ENCODE data around the gene NHS. TPM values are rescaled to one million over a fixed set of nuclear protein-coding genes. Genes with fewer than 3 reads are reported as not detected.

NHS gene
- total and polyA plus RNA-seq, 2 of the 13 experiments (the other 11 are each of a cell fraction or from before 2014, with no cell fraction given), result 0.02 TPM; not detected in 1

- in situ Hi-C loops (cut with HindIII; ENCODE audit: extremely low pct_ligation_motif_present, low pct_unique_long_range_greater_than_20kb), result no loop called here
- intact Hi-C loops (cut with micrococcal nuclease; ENCODE audit: unreplicated experiment), result no loop called here
- BruUV-seq (replicated peaks), result no TSS peak
- H2AFZ ChIP-seq (ENCODE audit: low read length), result no peak overlapping the region
- H3K9me3 ChIP-seq (ENCODE audit: low read length), result no peaks in the 10 kb centered on the region
- no peak overlapping the region for H3K9ac ChIP-seq (ENCODE audit: insufficient read depth, low read depth, low read length)
- H3K79me2 ChIP-seq (ENCODE audit: insufficient read depth, low read length), result no peaks in the 10 kb centered on the region
- CTCF ChIA-PET (ENCODE audit: low intra/inter-chr PET ratio, low total read pairs), result no interaction called here
- no peak overlapping the region for H3K27ac ChIP-seq (ENCODE audit: extremely low read length, insufficient read depth, low read length)
- H3K4me2 ChIP-seq (ENCODE audit: low read depth, low read length), result no peak overlapping the region
- no peak for ATAC-seq
- no peak for DNase-seq (ENCODE audit: low spot score)
- no peak for FAIRE-seq
- no peak overlapping the region for H3K4me3 ChIP-seq (replicated peaks in 1 of 3; ENCODE audit: insufficient read depth in 1 of 3, low read depth in 2 of 3, low read length in 3 of 3)
- H3K36me3 ChIP-seq (replicated peaks in 1 of 2; ENCODE audit: control insufficient read depth in 1 of 2, insufficient read depth in 2 of 2, low read length in 2 of 2), result no peaks in the 10 kb centered on the region
- POLR2A ChIA-PET, result no interaction called here
- 43% methylated on average over 9 of the region's 9 CpGs for WGBS (ENCODE audit: low lambda C conversion rate)
- H4K20me1 ChIP-seq (ENCODE audit: insufficient read depth, low read length), result no peaks in the 10 kb centered on the region
- peaks cover 0 to 6% of the 10 kb centered on the region in 2 experiments; a peak in 1 of 5 replicates for H3K27me3 ChIP-seq (ENCODE audit: control insufficient read depth in 1 of 2, insufficient read depth in 2 of 2, low read length in 2 of 2)
- H3K4me1 ChIP-seq (ENCODE audit: insufficient read depth, low read length), result no peaks in the 10 kb centered on the region
- TF ChIP-seq JDP2 (CRISPR knock-in tag; IDR thresholded peaks at IDR 0.05; ENCODE audit: borderline replicate concordance), result no peak
- TF ChIP-seq, protein P1, sequence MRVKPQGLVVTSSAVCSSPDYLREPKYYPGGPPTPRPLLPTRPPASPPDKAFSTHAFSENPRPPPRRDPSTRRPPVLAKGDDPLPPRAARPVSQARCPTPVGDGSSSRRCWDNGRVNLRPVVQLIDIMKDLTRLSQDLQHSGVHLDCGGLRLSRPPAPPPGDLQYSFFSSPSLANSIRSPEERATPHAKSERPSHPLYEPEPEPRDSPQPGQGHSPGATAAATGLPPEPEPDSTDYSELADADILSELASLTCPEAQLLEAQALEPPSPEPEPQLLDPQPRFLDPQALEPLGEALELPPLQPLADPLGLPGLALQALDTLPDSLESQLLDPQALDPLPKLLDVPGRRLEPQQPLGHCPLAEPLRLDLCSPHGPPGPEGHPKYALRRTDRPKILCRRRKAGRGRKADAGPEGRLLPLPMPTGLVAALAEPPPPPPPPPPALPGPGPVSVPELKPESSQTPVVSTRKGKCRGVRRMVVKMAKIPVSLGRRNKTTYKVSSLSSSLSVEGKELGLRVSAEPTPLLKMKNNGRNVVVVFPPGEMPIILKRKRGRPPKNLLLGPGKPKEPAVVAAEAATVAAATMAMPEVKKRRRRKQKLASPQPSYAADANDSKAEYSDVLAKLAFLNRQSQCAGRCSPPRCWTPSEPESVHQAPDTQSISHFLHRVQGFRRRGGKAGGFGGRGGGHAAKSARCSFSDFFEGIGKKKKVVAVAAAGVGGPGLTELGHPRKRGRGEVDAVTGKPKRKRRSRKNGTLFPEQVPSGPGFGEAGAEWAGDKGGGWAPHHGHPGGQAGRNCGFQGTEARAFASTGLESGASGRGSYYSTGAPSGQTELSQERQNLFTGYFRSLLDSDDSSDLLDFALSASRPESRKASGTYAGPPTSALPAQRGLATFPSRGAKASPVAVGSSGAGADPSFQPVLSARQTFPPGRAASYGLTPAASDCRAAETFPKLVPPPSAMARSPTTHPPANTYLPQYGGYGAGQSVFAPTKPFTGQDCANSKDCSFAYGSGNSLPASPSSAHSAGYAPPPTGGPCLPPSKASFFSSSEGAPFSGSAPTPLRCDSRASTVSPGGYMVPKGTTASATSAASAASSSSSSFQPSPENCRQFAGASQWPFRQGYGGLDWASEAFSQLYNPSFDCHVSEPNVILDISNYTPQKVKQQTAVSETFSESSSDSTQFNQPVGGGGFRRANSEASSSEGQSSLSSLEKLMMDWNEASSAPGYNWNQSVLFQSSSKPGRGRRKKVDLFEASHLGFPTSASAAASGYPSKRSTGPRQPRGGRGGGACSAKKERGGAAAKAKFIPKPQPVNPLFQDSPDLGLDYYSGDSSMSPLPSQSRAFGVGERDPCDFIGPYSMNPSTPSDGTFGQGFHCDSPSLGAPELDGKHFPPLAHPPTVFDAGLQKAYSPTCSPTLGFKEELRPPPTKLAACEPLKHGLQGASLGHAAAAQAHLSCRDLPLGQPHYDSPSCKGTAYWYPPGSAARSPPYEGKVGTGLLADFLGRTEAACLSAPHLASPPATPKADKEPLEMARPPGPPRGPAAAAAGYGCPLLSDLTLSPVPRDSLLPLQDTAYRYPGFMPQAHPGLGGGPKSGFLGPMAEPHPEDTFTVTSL (CRISPR knock-in tag; IDR thresholded peaks at IDR 0.05; ENCODE audit: borderline replicate concordance), result no peak
- no peak for TF ChIP-seq ZNF224 (CRISPR knock-in tag; IDR thresholded peaks at IDR 0.05)
- no peak for TF ChIP-seq ZNF546 (CRISPR knock-in tag; conservative IDR thresholded peaks at IDR 0.05)
- no peak for TF ChIP-seq ZNF556 (CRISPR knock-in tag; IDR thresholded peaks at IDR 0.05; ENCODE audit: borderline replicate concordance)
- TF ChIP-seq ZNF331 (CRISPR knock-in tag; IDR thresholded peaks at IDR 0.05), result no peak
- no peak for TF ChIP-seq ZNF672 (CRISPR knock-in tag; IDR thresholded peaks at IDR 0.05)
- no peak for TF ChIP-seq ATAD3A (CRISPR knock-in tag; IDR thresholded peaks at IDR 0.05)
- TF ChIP-seq AKAP8 (CRISPR knock-in tag; IDR thresholded peaks at IDR 0.05), result no peak
- TF ChIP-seq TRAFD1 (CRISPR knock-in tag; IDR thresholded peaks at IDR 0.05; ENCODE audit: borderline replicate concordance), result no peak
- TF ChIP-seq POGZ (CRISPR knock-in tag; IDR thresholded peaks at IDR 0.05), result no peak
- no peak for TF ChIP-seq TSC22D2 (CRISPR knock-in tag; IDR thresholded peaks at IDR 0.05; ENCODE audit: borderline replicate concordance)
- TF ChIP-seq RERE (CRISPR knock-in tag; IDR thresholded peaks at IDR 0.05; ENCODE audit: low read depth), result no peak
Observed at GRCh38 chrX:17370191-17370590, 4.8 kb upstream of the NHS start.
